ENCODE measurements around the gene IQCK.

- TF ChIP-seq EZH2 (IDR thresholded peaks at IDR 0.05) (no peak), POLR2AphosphoS5 (IDR thresholded peaks at IDR 0.05; ENCODE audit: borderline replicate concordance, low read depth, low read length) (no peak), FOXP2 (optimal IDR thresholded peaks at IDR 0.05; ENCODE audit: control extremely low read depth, extremely low read length, insufficient read depth) (no peak)
Observed at GRCh38 chr16:19728636-19728965, 10.5 kb downstream of the IQCK start.

All from SK-N-MC (cell line).